GM21526 (cell line): ENCODE data around the gene RASSF10.
A peak's percentile ranks its signal among the peaks of the same experiment; 100 is the strongest.

Source experiments
- ATAC-seq: cut with Tn5 transposase; IDR thresholded peaks from one replicate; pipeline ENCODE4 v1.9.1; 2021; ENCODE audit warnings: moderate library complexity; ENCODE audit not compliant: unreplicated experiment, low FRiP score

Gene RASSF10

DNA sequence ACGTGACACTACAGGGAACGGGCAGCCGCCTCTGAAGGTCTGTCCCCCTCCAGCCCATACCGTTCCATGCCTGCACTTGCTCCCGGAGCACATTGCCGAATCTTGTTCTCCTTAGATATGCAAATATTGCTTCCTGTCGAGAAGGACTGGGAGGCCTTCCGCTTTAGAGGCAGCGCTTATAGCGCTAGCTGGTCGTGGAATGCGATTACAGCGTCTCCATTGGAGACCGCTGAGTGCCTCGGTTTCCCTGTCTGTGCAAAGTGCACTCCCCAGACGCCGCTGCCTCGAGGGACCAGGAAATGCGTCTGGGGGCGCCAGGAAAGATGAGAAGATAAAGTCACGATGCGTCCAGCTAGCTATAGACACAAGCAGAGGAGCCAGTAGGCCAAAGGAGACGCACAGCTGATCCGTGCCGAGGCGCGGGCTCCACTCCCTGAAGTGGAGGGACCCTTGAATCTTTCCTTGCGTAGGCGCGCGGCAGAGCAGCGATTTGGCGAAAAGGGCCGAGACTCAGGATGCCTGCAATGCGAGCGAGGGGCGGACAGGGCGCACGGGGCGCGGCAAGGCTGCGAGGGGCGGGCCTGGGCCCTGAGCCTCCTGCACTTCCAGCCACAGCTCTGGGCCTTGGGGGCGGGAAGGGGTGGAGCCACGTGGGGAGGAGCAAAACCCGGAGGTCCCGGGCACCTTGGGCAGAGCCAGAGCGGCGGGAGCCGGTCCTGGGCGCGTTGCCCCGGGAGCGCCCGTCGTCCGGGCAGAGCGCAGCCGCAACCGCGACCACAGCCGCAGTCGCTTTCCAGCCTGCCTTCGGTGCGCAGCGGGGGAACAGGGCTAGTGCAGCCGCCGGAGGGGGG is at the start of gene RASSF10:
Gene RASSF10, plus strand, starts transcription at position 692 of the 851 bp plus-strand sequence. CDS start 261 bp downstream, outside the sequence.
- ATAC-seq, result no peak

DNA sequence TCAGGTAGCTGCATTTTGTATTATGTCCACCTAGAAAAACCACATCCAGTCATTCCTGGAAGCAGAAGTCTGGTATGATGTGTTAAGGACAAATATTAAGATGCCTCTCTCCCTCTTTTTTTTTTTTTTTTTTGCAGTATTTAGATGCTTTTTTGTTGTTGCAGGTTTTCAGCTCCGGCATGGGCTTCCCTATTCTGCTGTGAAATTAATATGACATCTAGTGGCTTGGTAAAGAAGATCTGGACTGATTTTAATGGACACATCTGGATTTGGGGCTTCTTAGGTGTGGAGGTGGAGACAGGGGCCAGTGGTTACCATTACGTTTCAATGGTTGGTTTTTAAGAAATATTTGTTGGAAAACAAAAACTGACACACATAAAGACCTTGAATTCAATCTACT is 47.5 kb upstream of the RASSF10 start:
- ATAC-seq, result no peak

DNA sequence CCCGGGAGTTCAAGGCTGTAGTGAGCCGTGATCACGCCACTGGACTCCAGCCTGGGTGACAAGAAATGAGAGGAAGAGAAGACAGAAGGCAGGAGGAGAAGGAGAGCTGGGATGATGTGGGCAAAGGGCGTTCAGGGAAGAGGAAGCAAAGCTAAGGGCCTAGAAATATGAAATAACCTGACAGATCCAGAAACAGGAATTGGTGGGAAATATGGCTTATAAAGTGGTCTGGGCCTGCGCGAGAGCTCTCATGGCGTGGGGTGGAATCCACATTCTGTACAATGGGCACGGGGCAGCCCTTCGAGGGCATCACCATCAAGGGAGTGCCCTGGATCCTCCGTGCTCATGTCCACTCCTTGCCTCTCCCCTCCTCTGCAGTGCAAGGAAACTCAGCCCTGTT is 46.8 kb upstream of the RASSF10 start:
- ATAC-seq, result no peak

DNA sequence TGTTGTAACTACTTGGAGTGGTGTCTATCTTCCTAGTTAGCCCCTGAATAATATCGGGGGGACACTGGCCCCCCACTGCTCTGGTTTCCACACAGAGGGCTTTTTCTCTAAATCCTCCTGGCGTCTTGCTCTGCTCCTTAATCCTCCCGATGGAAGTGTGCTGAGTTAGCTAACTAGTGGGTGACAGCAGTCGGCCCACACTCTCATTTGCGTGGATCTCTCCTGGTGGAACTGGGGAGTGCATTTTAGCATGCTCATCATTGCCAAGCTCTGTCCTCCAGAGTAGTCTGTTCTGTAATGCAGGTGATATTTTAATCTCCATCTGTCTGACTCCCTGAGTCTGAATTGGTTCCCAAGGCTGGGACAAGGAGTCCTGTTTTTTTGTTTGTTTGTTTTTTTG is 46.1 kb upstream of the RASSF10 start:
- no peak for ATAC-seq

DNA sequence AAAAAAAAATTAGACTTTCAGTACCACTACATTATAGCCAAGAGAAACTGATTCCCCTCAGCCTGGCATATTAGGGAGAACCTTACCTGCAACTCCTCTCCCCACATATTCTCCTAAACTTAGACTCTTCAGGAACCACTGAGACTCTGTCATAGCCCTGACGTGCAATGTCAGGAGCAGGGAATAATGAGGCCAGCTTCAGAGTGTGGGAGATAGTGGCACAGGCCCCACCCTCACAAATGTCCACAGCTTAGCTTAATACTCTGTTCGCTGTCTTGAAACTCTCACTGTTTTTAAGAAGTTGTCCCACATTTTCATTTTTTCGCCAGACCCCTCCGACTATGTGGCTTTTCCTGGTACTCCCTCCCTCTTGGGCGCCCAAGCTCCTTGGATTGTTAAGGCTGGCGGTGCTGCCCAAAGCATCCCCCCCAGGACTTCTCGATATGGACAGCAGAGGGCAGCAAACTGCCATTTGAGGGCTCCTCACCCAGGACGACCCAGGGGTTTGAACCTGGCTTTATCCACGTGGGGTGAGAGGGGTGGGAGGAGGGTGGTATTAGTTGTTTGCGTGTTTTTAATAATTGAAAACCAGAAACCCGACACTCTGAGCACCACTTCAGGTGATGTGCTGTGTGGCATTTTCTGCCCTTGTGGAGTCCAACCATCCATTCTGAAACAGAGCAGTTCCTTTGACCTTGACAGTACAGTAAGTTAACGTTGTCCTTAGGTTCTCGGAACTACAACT is 45.2 kb upstream of the RASSF10 start:
- peak; percentile 85 for ATAC-seq

DNA sequence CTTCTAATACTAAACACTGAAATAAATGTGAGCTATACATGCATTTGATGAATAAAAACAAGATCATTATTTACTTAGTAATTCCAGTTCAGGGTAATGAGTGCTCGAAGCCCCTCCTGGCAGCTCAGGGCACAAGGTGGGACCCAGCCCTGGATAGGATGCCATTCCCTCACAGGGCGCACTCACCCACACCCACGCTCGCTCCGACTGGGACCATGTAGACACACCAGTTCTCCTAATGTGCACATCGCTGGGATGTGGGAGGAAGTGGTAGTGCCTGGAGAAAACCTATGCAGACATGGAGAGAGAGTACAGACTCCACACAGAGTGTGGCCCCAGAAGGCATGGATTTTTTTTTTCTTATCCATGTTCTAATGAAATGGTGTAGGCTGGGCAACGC is 44.5 kb upstream of the RASSF10 start:
- no peak for ATAC-seq

DNA sequence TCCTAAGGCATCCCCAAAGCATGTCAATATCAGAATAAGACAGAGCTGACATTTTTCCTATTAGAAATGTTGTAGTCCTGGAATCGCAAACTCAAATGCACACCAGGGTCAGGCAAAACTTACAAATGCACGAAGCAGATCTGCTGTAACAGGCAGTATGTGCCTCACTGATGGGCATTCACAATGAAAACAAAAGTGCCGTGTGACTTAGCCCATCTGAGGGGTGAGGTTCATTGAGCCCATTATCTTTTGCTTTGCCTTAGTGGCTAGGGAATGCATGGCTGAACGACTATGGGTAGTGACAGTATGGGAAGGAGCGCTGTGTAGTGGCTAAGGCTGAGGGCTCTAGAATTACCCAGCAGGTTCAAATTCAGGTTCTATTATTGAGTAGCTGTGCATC is 43.1 kb upstream of the RASSF10 start:
- ATAC-seq, result no peak

DNA sequence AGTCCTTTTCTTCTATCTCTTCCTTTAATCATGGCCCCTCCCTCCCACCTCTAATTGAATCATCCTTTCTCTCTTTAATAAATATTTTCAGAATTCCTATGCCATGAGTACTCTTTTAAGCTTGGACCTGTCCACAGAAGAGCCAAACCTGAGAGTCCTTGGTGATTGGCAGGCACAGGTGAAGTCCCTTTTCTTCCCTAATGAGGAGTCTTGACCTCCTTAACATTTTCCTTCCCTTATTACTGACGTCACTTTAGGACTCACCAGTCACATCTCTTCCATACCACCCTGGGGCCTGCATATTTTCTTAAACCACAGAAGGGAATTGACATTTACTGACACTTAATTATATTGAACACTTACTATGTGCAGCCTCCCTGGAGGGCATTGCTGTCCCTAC is 41.0 kb upstream of the RASSF10 start:
- ATAC-seq, result no peak

DNA sequence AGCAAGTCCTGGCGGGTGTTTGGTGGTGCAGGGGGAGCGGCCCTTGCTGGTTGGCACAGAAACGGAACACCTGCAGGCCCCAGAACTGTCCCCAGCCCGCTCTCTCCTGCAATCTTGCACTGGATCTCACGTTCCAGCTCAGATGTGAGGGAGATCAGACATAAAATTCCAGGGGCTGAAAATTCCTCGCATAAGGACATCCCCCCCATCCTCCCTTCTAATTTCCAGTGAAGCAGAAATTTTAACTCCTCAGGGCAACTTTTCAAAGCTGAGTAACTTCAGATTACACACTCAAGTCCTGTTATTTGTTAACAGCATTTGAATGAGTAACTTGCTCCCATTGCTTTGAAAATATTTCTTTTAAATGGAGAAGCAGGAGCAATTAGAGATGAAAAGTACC is 40.3 kb upstream of the RASSF10 start:
- ATAC-seq, result no peak

DNA sequence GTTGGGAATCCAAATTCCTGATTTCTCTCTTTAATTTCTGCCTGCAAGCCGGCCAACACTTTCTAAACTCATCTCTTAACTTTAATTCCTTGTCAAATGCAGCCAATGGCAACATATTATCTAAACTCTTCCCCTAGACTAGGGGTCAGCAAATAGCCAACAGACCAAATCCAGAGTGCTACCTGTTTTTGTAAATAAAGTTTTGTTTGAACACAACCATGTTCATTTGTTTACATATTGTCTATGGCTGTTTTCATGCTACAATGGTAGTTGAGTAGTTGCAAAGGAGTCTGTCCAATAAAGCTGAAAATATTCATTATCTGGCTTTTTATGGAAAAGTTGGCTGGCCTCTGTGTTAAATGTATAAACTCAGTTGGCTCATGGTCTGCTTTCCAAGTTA is 37.2 kb upstream of the RASSF10 start:
- no peak for ATAC-seq

DNA sequence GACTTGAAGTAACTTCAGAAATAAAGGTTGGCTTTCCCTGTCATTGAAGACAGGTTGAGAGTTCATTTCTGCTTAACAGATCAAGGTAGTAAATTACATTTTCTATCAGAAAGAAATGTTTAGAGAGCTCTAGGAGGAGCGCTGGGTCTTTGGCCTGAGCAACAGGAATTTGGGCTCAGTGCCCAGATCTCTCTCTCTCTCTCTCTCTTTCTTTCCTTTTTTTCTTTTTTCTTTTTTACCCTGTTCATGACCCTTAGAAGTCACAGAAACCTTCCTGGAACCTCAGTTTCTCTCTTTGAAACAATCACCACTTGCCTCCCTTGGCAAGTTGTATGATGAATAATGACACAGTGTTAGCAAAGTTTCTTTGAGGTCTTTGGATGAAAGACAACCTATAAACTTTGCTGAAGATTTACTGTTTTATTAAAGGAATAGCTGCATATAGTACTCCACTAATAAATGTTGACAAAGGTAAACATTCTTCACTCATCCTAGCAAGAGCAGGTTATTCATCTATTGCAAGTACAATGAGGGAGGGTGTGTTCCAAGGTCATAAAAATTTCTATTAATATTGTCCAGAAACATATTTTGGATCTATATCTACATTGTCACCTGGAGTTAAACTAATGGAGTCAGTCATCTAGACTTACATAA is 35.5 kb upstream of the RASSF10 start:
- no peak for ATAC-seq

DNA sequence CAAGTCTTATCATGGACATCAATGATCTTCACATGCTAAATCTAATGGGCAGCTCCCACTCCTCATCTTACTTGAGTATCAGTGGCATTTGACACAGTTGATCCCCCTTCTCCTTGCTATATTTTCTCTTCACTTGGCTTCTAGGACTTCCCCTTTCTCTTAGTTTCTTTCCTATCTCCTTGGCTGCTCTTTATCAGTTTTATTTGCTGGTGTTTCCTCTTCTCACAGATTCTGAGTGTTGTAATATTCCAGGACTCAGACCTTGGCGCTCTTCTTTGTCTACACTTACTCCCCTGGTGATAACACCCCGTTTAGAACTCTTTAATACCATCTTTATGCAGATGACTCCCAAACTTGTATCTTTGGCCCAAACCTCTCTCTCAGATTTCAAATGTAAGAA is 33.9 kb upstream of the RASSF10 start:
- no peak for ATAC-seq

DNA sequence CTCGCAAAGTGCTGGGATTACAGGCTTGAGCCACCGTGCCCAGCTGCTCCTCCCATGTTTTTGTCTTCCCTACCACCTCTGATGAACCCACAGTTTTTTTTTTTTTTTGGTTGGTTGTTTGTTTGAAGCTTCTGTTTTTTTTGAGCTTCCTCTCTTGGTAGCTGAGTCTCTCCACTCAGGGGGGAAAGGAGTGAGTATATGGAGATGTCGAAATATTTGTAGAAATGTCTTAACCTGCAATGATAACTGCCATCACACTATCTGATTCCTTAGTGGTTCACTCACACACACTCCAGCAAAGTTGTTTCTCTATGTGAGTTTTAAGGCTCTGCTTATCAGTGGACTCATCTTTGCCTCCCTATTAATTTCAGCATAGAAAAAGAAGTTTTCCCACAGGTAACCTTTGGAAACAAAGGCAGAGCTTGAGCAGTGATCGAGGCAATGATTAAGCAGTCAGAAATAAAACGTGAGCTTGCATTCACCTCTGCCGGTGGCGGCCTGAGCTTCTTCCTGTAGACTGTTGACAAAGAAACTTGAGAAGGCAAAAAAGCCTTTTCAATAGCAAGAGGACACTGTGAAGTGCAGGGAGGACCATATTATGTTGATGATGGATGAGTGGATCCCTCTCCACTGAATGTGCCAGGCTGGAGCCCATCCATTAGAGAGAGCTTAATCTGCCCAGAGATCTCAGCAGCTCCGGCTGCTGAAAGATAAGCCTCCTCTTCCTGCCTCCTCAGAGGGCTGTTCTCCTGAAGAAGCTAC is 29.0 kb upstream of the RASSF10 start:
- no peak for ATAC-seq

DNA sequence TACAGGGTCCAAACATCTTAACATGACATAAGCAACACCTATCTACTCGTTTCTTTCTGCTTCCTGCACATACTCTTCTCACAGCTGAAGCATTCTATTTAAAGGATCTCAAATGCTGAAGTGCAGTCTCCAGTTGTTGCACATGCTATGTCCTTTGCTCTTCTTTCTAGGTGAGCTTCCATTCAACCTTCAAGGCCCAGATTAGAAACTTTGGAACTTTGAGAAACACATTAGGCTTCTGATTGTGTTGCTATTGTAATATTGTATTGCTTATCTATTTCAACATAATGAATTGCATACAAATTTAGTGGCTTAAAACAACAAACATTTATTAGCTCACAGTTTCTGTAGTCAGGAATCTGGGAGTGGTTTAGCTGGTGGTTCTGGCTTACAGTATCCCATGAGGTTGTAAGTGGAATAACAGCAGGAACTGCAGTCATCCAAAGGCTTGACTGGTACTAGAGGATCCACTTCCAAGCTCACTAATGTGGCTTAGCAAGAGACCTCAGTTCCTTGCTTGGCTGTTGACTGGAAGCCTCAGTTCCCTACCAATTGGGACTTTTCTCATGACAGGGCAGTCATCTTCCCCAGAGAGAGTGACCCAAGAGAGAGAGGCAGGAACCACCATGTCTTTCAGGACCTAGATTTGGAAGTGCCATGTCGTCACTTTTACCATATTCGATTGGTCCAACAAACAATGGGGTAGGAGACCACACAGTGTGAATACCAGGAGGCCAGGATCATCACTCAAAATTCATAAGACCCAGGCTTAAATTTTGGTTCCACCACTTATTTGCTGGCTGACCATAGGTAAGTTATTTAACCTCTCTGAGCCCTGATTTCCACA is 27.2 kb upstream of the RASSF10 start:
- no peak for ATAC-seq

DNA sequence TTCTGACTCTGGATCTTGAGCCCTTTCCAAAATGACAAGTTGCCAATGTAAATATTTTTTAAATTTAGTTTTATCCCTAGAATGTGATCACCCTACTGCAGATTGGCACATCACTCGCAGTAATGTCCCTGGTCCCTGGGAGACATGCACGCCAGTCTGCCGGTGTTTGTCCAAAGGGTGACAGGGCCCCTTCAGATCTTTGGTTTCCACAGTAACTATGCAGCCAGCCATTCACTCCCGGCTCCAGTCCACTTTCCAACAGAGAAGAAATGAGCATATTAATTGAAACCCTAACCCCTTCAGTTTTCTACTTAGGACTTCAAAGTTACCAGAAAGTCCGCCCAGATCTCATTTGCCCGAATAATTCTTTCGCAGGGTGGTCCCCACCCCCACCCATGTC is 25.8 kb upstream of the RASSF10 start:
- ATAC-seq, result no peak

DNA sequence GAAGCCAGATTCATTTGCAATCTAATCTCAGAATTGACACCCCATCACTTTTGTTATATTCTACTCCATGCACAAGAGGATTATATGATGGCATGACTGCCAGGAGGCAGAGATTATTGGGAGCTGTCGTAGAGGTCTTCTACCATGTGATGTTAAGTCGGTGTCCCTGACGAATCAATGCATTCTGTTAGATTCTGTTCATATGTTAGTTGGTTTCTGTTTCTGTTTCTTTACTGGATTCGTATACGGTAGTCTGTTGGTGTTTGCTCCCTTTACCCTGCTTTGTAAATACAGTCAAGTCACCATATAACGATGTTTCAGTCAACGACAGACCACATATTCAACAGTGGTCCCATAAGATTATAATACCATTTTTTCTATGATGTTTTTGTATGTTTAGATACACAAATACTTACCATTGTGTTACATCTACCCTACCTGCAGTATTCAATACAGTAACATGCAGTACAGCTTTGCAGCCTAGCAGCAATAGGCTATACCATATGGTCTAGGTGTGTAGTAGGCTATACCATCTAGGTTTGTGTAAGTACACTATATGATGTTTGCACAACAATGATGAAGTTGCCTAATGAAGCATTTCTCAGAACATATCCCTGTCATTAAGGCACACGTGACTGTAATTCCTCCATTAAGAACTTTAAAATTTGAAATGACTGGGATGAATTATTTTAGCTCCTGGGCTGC is 22.8 kb upstream of the RASSF10 start:
- ATAC-seq, result no peak

DNA sequence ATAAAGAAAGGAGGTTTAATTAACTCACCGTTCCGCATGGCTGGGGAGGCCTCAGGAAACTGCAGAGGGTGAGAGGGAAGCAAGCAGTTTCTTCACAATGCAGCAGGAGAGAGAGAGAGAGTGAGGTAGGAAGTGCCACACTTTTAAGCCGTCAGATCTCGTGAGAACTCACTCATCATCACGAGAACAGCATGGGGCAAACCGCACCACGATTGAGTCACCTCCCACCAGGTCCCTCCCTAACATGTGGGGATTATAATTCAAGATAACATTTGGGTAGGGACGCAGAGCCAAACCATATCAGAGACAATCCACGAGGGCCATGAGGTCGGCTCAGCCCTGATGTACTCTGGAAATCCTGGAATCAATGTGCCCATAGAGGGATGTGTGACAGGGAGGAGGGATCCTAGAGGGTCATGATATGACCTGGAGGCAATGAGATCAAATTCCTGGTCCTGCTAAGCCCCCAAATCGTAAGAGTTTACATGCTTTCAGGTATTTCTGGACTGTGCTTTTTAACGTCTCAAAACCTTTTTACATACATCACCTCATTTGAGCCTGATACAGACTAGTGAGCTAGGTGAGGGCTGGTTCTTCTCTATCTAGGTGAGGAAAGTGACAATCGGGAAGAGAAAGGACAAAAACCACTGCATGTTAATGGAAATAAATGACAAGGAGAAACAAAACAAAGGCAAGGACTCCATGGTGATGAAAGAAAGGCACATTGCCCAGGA is 19.5 kb upstream of the RASSF10 start:
- no peak for ATAC-seq

DNA sequence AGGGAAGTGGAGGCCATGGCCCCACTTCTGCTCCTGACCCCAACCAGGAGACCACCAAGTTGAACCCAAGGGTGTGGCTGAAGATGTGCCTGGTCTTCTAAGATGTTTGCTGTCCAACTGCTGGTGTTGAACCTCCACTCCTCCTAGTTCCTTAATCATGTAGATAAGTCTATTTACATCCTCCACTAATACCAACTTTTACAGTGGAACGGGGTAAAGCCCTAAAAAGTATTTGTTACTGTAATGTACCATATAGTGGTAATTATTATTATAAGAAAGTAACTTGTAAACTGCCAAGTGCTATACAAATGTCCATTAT is 19.0 kb upstream of the RASSF10 start:
- ATAC-seq, result no peak

DNA sequence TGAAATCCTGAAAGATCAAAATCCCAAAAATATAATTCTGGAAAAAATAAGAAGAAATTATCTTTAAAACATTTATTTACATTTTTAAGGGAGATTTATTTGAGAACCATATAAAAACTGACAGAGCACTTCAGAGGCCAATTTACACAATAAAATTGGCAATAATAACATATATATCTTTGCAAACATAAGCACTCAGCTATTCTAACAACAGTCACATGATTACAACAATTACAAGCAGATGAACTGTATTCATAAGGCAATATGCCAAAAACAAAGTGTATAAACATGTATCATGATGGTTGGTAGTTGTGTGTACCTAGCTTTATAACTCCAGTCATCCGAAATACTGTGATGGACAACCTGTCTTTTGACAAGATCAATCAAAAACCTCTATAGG is 17.7 kb upstream of the RASSF10 start:
- ATAC-seq, result no peak
